ENCODE measurements around the gene UMAD1.

Gene UMAD1

GRCh38 chr7:7640221-7641128 lies at the start of gene UMAD1:
Gene UMAD1 (plus strand): TSS chr7:7640752. CDS start chr7:7673372, 32,620 bp downstream.
- DNase-seq, result peak; percentile 93

DNA sequence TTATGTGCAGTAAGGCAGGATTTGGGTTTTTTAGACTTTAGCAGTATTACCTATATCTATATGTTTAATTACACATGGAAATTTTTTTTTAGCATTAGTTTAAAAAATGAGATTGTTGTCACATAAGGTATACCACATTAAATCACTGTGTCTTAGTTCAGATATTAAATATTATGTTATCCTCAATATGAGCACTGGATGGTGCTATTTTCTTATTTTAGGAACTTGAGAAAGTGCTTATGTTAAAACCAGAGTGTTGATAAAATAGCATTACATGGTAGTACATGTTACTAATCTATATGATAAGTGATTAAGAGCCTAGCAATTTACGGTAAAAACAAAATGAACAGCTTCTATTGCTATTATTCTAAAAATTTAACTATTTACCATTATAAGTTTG lies 45.1 kb upstream of the UMAD1 start:
- no peak for DNase-seq

DNA sequence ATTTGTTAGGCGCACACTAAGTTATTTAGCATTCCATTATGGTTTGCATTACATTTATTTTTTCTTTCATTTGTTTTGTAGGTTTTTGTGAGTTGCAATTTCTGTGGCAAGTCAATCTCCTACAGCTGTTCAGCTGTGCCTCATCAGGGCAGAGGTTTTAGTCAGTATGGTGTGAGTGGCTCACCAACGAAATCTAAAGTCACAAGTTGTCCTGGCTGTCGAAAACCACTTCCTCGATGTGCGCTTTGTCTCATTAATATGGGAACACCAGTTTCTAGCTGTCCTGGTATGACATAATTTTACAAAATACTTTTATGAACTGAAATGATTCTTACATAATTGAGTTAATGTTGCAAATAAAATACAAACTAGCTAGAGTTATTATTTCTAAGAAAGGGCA lies 44.4 kb upstream of the UMAD1 start:
- no peak for DNase-seq

- no peak for DNase-seq
These were observed 33.5 kb upstream of the UMAD1 start for GRCh38 chr7:7607010-7607409.

DNA sequence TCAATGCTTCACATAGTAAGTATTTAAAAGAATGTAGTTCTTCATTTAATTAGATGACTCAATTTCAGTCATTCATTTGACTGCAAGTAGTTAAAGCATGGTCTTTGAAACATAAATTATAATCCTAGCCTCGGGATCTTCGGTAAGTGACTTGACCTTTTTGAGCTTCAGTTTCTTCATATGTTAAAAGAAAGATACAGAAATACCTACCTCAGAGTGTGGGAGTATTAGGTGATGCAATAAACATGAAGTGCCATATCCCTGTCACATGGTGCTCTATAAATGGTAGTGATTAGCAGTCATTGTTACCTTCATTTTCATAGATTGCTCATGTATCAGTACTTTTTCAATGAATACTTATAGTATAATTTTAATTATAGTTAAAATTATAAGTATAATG lies 31.2 kb upstream of the UMAD1 start:
- DNase-seq, result no peak

GRCh38 chr7:7612519-7612918 lies 28.0 kb upstream of the UMAD1 start:
- DNase-seq, result no peak

DNA sequence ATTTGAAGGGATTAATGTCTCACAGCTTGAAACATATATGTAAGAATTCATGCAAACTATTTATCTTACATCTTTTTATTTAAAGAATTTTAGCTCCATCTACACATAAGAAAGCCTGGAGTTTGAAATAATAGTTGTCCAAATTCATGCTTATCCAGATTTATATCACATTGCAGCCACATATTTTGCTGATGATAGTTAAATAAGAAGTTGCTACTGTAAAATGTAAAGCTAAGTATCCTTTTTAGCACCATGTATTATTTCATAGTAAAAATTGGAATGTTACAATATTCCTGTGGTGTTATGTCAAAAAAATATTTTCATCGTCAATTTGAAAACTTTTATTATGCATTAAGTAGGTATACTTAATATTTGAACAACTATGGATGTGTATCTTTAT lies 27.3 kb upstream of the UMAD1 start:
- DNase-seq, result no peak

DNA sequence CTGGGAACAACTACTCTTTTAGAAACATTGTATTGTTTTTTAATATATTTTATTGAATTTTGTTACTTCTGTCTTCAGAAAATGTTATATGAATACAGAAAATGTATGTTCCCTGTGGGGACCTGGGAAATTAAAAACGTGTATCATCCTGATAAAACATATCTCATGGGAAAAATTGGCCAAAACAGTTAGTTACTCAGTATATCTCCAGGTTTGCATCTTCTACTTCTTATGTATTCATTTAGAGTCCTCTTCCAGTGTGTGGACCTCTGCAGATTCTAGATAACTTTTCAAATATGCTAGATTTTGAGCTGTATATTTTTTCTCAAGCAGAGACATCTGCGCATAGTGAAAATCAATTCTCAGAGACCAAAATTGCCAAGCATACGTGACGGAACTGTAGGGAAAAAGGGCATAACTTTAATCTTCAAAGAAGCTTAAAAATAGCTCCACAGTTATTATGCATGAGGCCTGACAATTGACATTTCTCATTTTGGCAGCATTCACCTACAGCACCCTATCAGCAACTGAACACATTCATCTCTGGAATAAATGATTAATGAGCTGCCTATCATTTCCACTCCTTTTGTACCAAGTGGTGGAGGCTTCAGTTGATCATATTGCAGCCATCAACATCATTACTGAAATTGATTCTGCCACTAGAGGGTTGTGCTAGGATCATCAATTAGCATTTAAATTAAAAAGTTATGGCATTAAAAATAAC lies 26.4 kb upstream of the UMAD1 start:
- DNase-seq, result no peak

- no peak for DNase-seq
These were observed 23.0 kb upstream of the UMAD1 start for GRCh38 chr7:7617550-7617949.

- no peak for DNase-seq
These were observed 22.1 kb upstream of the UMAD1 start for GRCh38 chr7:7618410-7618809.

DNA sequence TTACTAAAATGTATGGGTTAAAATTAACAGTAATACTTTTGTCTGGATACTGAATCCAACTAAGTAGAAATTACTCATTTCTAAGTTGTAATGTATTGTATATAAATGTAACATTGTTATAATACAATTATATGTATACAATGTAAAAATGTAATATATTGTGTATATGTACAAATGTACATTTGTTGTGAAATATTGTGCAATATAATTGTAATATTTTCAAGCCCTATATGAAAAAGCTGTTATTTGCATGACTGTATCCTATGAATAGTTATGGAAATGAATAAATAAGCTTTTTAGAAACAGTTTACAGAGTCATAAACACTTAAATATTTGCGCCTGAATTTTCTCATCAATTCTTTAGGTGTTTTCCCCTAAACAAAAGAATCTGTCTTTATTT lies 20.3 kb upstream of the UMAD1 start:
- no peak for DNase-seq

GRCh38 chr7:7620644-7621210 lies 19.8 kb upstream of the UMAD1 start:
- no peak for DNase-seq

DNA sequence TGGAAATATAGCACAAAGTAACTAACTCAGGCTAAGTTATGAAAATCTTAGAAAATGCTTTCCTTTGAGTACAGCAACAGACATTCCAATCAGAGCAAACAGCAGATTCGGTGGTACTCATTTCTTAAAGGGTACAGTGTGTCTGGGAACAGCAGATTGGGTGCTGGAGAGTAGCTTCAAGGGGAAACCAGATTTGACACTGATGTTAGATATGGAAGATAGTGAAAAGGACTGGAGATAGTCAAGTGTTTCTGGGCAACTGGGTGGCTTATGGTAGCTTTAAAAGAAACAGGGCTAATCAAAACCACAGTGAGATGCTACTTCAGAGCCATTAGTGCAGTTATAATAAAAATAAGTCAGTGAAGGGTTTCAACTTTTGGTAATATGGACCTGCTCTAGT lies 12.1 kb upstream of the UMAD1 start:
- no peak for DNase-seq

DNA sequence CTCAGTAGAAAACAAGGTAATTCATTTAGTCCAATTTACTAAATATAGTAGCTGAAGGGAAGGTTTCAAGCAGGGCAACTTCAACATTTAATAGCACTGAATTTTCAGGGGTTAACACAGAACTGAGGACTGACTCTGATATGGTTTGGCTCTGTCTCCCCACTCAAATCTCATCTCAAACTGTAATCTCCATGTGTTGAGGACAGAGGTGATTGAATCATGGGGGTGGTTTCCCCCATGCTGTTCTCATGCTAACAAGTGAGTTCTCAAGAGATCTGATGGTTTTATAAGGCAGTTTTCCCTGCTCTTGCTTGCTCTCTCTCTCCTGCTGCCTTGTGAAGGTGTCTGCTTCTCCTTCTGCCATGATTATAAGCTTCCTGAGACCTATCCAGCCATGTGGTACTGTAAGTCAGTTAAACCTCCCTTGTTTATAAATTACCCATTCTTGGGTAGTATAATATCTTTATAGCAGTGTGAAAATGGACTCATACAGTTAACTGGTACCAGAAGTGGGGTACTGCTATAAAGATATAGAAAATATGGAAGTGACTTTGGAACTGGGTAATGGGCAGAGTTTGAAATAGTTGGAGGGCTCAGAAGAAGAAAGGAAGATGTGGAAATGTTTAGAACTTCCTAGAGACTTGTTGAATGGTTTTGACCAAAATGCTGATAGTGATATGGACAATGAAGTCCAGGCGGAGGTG lies 9.8 kb upstream of the UMAD1 start:
- no peak for DNase-seq

DNA sequence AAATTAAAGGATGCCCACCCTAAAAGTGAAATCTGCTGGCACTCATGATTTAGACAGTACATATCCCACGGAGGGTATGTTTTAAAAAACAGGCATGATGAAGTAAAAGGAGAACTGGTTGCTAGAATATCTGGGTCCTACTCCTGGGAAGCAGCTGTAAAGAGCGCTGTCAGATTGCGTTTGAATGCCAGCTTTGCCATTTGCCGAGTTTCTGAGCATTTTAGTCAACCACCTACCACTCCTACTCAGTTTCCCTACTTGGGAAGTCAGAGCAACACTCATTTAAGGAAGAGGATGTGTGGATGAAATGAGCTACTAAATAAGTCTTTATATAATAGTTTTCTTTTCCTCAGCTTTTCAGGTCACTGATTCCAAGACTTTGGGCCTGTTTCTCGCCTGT lies 1.1 kb upstream of the UMAD1 start:
- no peak for DNase-seq

DNA sequence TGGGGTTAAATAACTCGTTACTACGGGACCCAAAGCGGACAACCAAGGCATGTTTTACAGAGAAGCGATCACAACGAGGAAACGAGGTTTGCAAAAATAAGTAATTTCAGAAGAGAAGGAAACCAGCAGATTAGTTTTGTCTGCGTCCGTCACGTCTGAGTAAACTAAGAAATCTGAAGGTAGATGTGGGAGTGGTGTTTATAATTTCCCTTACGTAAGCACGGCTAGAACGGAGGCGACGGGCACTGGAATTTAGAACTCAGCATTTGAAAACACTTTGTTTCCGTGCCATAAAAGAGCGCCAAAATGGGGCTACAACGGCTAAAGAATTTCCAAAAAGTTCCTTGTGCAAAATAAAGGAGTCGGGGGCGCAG lies 718 bp upstream of the UMAD1 start:
- no peak for DNase-seq

DNA sequence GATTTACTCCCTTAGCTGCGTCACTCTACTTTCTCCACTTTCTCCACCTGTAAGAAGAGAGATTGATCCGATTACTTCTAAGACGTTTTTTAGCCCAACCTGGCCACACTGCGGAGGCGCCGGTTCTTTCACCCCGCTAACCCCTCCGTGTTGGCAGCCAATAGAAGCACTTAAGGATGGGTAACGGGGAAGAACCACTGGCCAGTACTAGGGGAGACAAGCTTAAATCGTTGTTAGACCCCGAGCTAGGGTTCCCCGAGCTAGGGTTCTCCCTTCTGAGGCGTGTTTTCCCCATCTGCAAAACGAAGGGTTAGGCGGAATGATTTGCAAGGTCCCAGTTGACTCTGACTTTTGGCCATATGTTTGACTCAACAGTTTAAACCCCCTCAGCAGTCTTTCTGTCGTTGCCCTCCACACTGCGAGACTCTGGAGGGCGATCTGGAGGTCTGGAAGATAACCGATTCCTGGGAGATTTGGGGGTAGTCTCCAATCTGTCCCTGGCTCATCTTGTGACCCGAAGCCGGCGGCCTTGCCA lies 644 bp downstream of the UMAD1 start:
- DNase-seq, result no peak

DNA sequence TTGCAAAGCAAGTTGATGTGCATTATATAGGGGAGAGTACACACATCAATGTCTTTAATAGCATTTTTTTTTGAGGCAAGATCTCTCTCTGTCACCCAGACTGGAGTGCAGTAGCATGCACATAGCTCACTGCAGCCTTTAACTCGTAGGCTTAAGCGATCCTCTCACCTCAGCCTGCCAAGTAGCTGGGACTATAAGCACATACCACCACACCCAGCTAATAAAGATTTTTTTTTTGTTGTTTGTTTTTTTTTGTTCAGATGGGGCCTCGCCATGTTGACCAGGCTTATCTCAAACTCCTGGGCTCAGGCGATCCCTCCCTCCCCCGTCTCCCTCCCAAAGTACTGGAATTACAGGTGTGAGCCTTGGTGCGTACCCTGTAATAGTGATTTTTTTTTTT lies 1.5 kb downstream of the UMAD1 start:
- DNase-seq, result no peak

DNA sequence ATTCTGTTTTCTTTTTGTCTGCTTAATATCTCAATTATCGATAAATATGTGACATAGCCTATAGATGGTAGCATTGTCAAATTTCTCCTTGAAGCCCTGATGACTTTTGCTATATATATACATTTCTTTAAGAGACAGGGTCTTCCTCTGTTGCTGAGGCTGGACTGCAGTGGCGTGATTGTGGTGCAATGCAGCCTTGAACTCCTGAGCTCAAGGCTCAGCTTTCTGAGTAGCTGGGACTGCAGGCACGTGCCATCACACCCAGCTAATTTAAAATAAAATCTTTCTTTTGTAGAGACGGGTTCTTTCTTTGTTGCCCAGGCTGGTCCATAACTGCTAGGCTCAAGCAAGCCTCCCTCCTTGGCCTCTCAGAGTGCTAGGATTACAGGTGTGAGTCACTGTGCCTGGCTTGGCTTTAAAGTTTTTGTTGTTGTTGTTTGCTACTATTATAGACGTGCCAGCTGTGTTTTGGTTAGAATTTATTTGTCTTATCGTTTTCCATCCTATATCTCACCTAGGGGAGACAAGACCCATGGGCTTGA lies 7.0 kb downstream of the UMAD1 start:
- DNase-seq, result no peak

GRCh38 chr7:7650682-7651206 lies 10.2 kb downstream of the UMAD1 start:
- no peak for DNase-seq

DNA sequence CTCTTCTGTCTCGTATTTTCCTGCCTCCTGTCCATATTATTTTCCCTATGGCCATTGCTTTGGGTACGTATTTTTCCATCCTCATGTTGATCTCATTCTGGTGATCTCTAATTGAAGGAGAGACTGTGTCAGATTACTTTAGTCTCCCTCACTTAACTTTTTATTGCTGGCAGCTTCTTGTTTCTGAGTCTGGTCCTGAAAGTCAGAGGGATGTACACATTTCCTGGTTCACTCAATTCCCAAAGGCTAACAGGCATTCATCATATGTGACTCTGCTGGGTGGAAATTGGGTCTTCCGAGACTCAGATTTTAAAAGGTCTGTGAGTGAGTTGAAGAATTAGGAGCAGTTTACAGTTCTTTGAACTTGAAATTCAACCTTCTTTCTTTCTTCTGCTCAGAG lies 10.9 kb downstream of the UMAD1 start:
- DNase-seq, result no peak

DNA sequence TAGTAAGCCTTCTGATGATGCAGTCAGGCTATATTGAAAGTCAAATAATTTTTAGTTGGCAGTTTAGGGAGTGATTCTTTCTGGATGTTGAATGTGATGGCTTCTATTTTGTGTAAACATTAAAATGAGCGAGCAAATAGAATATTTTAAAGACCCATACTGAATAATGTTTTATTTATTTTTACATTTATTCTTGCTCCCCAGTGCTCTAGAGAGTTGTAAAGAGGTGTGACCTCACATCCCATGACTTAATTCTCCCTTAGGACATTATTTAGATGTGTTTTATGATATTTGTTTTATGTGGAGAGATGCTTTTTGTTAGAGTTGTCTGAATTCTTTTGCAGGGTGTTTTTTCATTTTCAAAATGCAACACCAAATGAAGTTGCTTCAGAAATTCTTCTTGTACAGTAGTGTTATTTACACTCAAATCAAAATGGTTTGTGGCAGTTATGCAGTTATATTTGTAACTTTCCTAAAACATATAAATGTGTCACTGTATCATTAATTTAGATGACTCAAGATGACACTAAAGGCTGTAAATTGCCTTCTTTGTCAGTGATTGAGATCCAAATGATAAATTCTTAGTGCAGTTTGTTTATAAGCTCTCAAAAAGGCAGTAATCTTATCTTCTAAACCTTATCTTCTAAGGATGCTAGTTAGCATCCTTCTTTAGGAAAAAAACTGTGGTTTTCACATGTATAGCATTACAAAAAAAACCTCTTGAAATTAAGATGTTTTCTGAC lies 12.4 kb downstream of the UMAD1 start:
- DNase-seq, result no peak
